B cell (primary cell): ENCODE measurements around the gene MCEMP1. TPM values are rescaled to one million over a fixed set of nuclear protein-coding genes. Genes with fewer than 3 reads are reported as not detected.

Experiments
- ATAC-seq: fragments of 200-7000 bp; cut with Tn5 transposase; one replicate; pipeline ENCODE4 v1.10.0; 2021; ENCODE audit warnings: low read depth, mild to moderate bottlenecking, moderate number of reproducible peaks, moderate library complexity
- CTCF ChIA-PET: fragments of 350-600 bp; sonication (Branson Sonifier 250); formaldehyde crosslinking; loops from one replicate; lab custom pipeline; 2021; ENCODE audit warnings: antibody characterized with exemption, inconsistent platforms; lab: Charles Lee
- POLR2A ChIA-PET: fragments of 350-600 bp; sonication (Branson Sonifier 250); formaldehyde crosslinking; loops from one replicate; lab custom pipeline; 2021; ENCODE audit warnings: antibody characterized with exemption; lab: Charles Lee
- DNase-seq: peaks from one replicate; pipeline ENCODE4 v3.0.0; 2013
- H2AFZ ChIP-seq: 2 replicates; pipeline ENCODE4 v1.6.1; 2012; ENCODE audit warnings: mild to moderate bottlenecking, low read depth, low read length; ENCODE audit not compliant: insufficient read depth, poor library complexity, severe bottlenecking
- H3K27ac ChIP-seq, 2 donors: 1 replicate in 1 of 2; 2 replicates in 1 of 2; pipeline ENCODE4 v1.5.1; 2012 to 2013; ENCODE audit warnings: low read length in 2 of 2, mild to moderate bottlenecking in 2 of 2, moderate library complexity in 1 of 2
- H3K27me3 ChIP-seq, 4 experiments: fragments of 200-600 bp in 1 of 4; sonication (generic) in 1 of 4; replicated peaks in 1 of 4; 1 replicate in 2 of 4; 2 replicates in 2 of 4; pipeline versions ENCODE4 v1.6.1 to v1.7.0; 2013 to 2016; ENCODE audit warnings: low read length in 3 of 4, mild to moderate bottlenecking in 2 of 4, mixed read lengths in 1 of 4, moderate library complexity in 1 of 4; ENCODE audit not compliant: insufficient read depth in 4 of 4, control insufficient read depth in 3 of 4; ENCODE audit errors: control extremely low read depth in 1 of 4
- H3K36me3 ChIP-seq, 2 experiments: replicated peaks in 1 of 2; 1 replicate in 1 of 2; 2 replicates in 1 of 2; pipeline versions ENCODE4 v1.6.1 to v1.7.1; 2013; ENCODE audit warnings: low read length in 1 of 2; ENCODE audit not compliant: insufficient read depth in 2 of 2, control insufficient read depth in 1 of 2; ENCODE audit errors: control extremely low read depth in 1 of 2, extremely low read depth in 1 of 2
- H3K4me1 ChIP-seq, 2 donors: fragments of 200-600 bp in 1 of 2; sonication (generic) in 1 of 2; 1 replicate in 1 of 2; 2 replicates in 1 of 2; pipeline versions ENCODE4 v1.5.1 to v1.6.1; 2013 to 2017; ENCODE audit warnings: low read length in 2 of 2; ENCODE audit not compliant: control insufficient read depth in 2 of 2, insufficient read depth in 2 of 2
- H3K4me2 ChIP-seq: replicated peaks from 2 replicates; pipeline ENCODE3; 2012; ENCODE audit warnings: mild to moderate bottlenecking, low read depth, low read length; ENCODE audit not compliant: poor library complexity, severe bottlenecking
- H3K4me3 ChIP-seq, 5 experiments: fragments of 200-600 bp in 1 of 5; sonication (generic) in 1 of 5; 1 replicate in 3 of 5; 2 replicates in 2 of 5; pipeline versions ENCODE4 v1.5.1 to v1.7.0; 2011 to 2016; ENCODE audit warnings: low read length in 4 of 5, mild to moderate bottlenecking in 4 of 5, low read depth in 2 of 5, control low read depth in 1 of 5, moderate library complexity in 1 of 5; ENCODE audit not compliant: insufficient read depth in 1 of 5; ENCODE audit errors: control extremely low read depth in 1 of 5, extremely low read depth in 1 of 5
- H3K79me2 ChIP-seq: fragments of 200-600 bp; sonication (generic); one replicate; pipeline ENCODE4 v1.6.0; 2016; ENCODE audit warnings: low read length; ENCODE audit not compliant: control insufficient read depth, insufficient read depth
- H3K9ac ChIP-seq: fragments of 200-600 bp; sonication (generic); 2 replicates; pipeline ENCODE4 v1.6.1; 2017; ENCODE audit warnings: mild to moderate bottlenecking, low read length, moderate library complexity
- H3K9me3 ChIP-seq, 3 donors: one replicate each; pipeline versions ENCODE4 v1.6.1 to v1.7.1; 2013; ENCODE audit warnings: low read length in 2 of 3; ENCODE audit not compliant: control insufficient read depth in 2 of 3, insufficient read depth in 1 of 3; ENCODE audit errors: control extremely low read depth in 1 of 3
- H4K20me1 ChIP-seq: 2 replicates; pipeline ENCODE4 v1.6.0; 2012; ENCODE audit warnings: mild to moderate bottlenecking, low read length; ENCODE audit not compliant: insufficient read depth, control insufficient read depth, poor library complexity, severe bottlenecking
- H3K27ac Mint-ChIP-seq: one replicate; pipeline ENCODE4 v1.8.0; 2021; ENCODE audit warnings: mixed read lengths
- H3K27me3 Mint-ChIP-seq: one replicate; pipeline ENCODE4 v1.8.0; 2021; ENCODE audit warnings: mixed read lengths
- H3K4me1 Mint-ChIP-seq: one replicate; pipeline ENCODE4 v1.8.0; 2021; ENCODE audit warnings: mixed read lengths
- H3K4me3 Mint-ChIP-seq: one replicate; pipeline ENCODE4 v1.8.0; 2021; ENCODE audit warnings: mixed read lengths
- H3K9me3 Mint-ChIP-seq: one replicate; pipeline ENCODE4 v1.8.0; 2022; ENCODE audit warnings: mixed read lengths; ENCODE audit not compliant: insufficient read depth
- CTCF ChIP-seq: fragments of 200-600 bp; IDR thresholded peaks from one replicate; pipeline ENCODE4 v1.8.0; 2022; ENCODE audit warnings: antibody characterized with exemption, mild to moderate bottlenecking
- EZH2 ChIP-seq: IDR thresholded peaks from 2 replicates; pipeline ENCODE4 v1.6.1; 2012; ENCODE audit warnings: borderline replicate concordance, low read depth, mild to moderate bottlenecking, moderate library complexity, low read length; ENCODE audit not compliant: insufficient read depth, poor library complexity, severe bottlenecking
- WGBS: methylation state at CpG from one replicate; pipeline ENCODE4 v1.1.5; 2013; ENCODE audit warnings: missing lambda C conversion rate; ENCODE audit not compliant: insufficient coverage; 5-methylcytosine and 5-hydroxymethylcytosine counted together
- intact Hi-C: fragments of 100-400 bp; cut with micrococcal nuclease; formaldehyde crosslinking; loops from one replicate; pipeline ENCODE4 v1.10.0; 2022
- polyA plus RNA-seq: library from polyadenylated mRNA; depleted of rRNA; stranded (reverse); fragments of >200 nt; gene quantifications from 2 replicates; pipeline ENCODE4 v1.2.3, GENCODE V29; 2012
- total RNA-seq, 2 donors: library from RNA; stranded (reverse); fragments of 120-200 nt in 1 of 2; gene quantifications; 1 replicate in 1 of 2; 2 replicates in 1 of 2; pipeline versions ENCODE4 v1.2.3 to v1.2.4, GENCODE V29; 2013 to 2022

MCEMP1 gene
- total and polyA plus RNA-seq, 2 donors (not counting 1 experiment from before 2014, with no cell fraction given), result 0.57 TPM; not detected in 1

- ATAC-seq (no peak), DNase-seq (no peak)
- no peak overlapping the region for H3K4me2 ChIP-seq
- H3K9me3 Mint-ChIP-seq, result no peaks in the 10 kb centered on the region
- no peaks in the 10 kb centered on the region for H3K4me1 ChIP-seq
- H3K27me3 ChIP-seq, result no peaks in the 10 kb centered on the region
- CTCF ChIA-PET, result no interaction called here
- H4K20me1 ChIP-seq, result peaks cover 40% of the 10 kb centered on the region
- H3K4me3 ChIP-seq, result no peak overlapping the region
- H3K79me2 ChIP-seq, result peaks cover 3% of the 10 kb centered on the region
- intact Hi-C loops, result no loop called here
- no peak overlapping the region for H3K27ac Mint-ChIP-seq
- TF ChIP-seq CTCF (no peak), EZH2 (no peak)
- WGBS, result 89% methylated on average over 13 of the region's 14 CpGs
- peaks cover 2% of the 10 kb centered on the region for H3K4me1 Mint-ChIP-seq
- peaks cover 0 to 45% of the 10 kb centered on the region in 2 experiments for H3K36me3 ChIP-seq
- POLR2A ChIA-PET, result no interaction called here
- H3K4me3 Mint-ChIP-seq, result no peak overlapping the region
- H3K27ac ChIP-seq, result no peak overlapping the region
- H3K9ac ChIP-seq, result no peak overlapping the region
- H3K9me3 ChIP-seq, result peaks cover 0 to 7% (median 0%) of the 10 kb centered on the region in 3 donors
- no peaks in the 10 kb centered on the region for H3K27me3 Mint-ChIP-seq
- no peak overlapping the region for H2AFZ ChIP-seq
These were observed 31.7 kb upstream of the MCEMP1 start for GRCh38 chr19:7645163-7645562.

- intact Hi-C loops, result no loop called here
- no peak overlapping the region for H2AFZ ChIP-seq
- Mint-ChIP-seq H3K27me3 (no peaks in the 10 kb centered on the region), H3K27ac (no peak overlapping the region), H3K9me3 (no peaks in the 10 kb centered on the region), H3K4me1 (no peaks in the 10 kb centered on the region), H3K4me3 (no peak overlapping the region)
- no peak overlapping the region for H3K9ac ChIP-seq
- no peaks in the 10 kb centered on the region for H3K27me3 ChIP-seq
- H3K4me1 ChIP-seq, result no peaks in the 10 kb centered on the region
- POLR2A ChIA-PET, result no interaction called here
- no peaks in the 10 kb centered on the region for H3K79me2 ChIP-seq
- CTCF ChIA-PET, result no interaction called here
- H3K36me3 ChIP-seq, result peaks cover 0 to 41% of the 10 kb centered on the region in 2 experiments
- H3K27ac ChIP-seq, result no peak overlapping the region
- peaks cover 33% of the 10 kb centered on the region for H4K20me1 ChIP-seq
- WGBS, result 90% methylated on average over 15 of the region's 20 CpGs
- TF ChIP-seq CTCF (no peak), EZH2 (no peak)
- no peak overlapping the region for H3K4me2 ChIP-seq
- ATAC-seq, result no peak
- no peak overlapping the region for H3K4me3 ChIP-seq
- DNase-seq, result no peak
- peaks cover 0 to 7% (median 0%) of the 10 kb centered on the region in 3 donors for H3K9me3 ChIP-seq
These were observed 31.0 kb upstream of the MCEMP1 start for GRCh38 chr19:7645656-7646425.
